OCI-LY3 (cell line): ENCODE measurements around the gene POLA2.

Source experiments
- H2AFZ ChIP-seq: fragments of 200-600, 300-600 bp; shearing (Covaris generic); 2 replicates; pipeline ENCODE4 v1.6.0; 2014; ENCODE audit warnings: antibody characterized with exemption, low read depth, low read length
- H3K27ac ChIP-seq: fragments of 200-600, 300-600 bp; sonication (generic); 2 replicates; pipeline ENCODE4 v1.5.1; 2014; ENCODE audit warnings: mild to moderate bottlenecking, low read length, moderate library complexity, mixed read lengths
- H3K27me3 ChIP-seq: fragments of 200-600, 300-600 bp; sonication (generic); 2 replicates; pipeline ENCODE4 v1.6.1; 2014; ENCODE audit warnings: low read depth, low read length, mixed read lengths
- H3K36me3 ChIP-seq: fragments of 200-600, 300-600 bp; sonication (generic); replicated peaks from 2 replicates; pipeline ENCODE3; 2014; ENCODE audit warnings: low read depth, low read length, mixed read lengths
- H3K4me1 ChIP-seq: fragments of 300-600, 200-600 bp; sonication (generic); 2 replicates; pipeline ENCODE4 v1.6.1; 2014; ENCODE audit warnings: low read length, mixed read lengths
- H3K4me2 ChIP-seq: fragments of 200-600, 300-600 bp; sonication (generic); 2 replicates; pipeline ENCODE4 v1.6.1; 2014; ENCODE audit warnings: low read length, mixed read lengths
- H3K4me3 ChIP-seq: fragments of 300-600, 200-600 bp; sonication (generic); 2 replicates; pipeline ENCODE4 v1.5.1; 2014; ENCODE audit warnings: antibody characterized with exemption, mild to moderate bottlenecking, low read length, moderate library complexity
- H3K79me2 ChIP-seq: fragments of 300-600, 200-600 bp; shearing (Covaris generic); 2 replicates; pipeline ENCODE4 v1.6.1; 2014; ENCODE audit warnings: mild to moderate bottlenecking, low read length, mixed read lengths
- H3K9ac ChIP-seq: fragments of 300-600, 200-600 bp; shearing (Covaris generic); 2 replicates; pipeline ENCODE4 v1.6.0; 2014; ENCODE audit warnings: mild to moderate bottlenecking, low read length, moderate library complexity
- H3K9me3 ChIP-seq: fragments of 200-600, 300-600 bp; shearing (Covaris generic); 2 replicates; pipeline ENCODE4 v1.6.1; 2014; ENCODE audit warnings: low read length, mixed read lengths; ENCODE audit not compliant: insufficient read depth
- H4K20me1 ChIP-seq: fragments of 200-600, 300-600 bp; sonication (generic); 2 replicates; pipeline ENCODE4 v1.6.1; 2016; ENCODE audit warnings: low read length, mixed read lengths; ENCODE audit not compliant: insufficient read depth
- EZH2phosphoT487 ChIP-seq: fragments of 200-600 bp; shearing (Covaris generic); IDR thresholded peaks from 2 replicates; pipeline ENCODE4 v1.6.1; 2018; ENCODE audit warnings: antibody characterized with exemption, mixed run types, low read depth
- TF ChIP-seq, protein P1 (sequence below): fragments of 200-600, 300-600 bp; sonication (generic); IDR thresholded peaks from 2 replicates; pipeline ENCODE4 v1.5.1; 2014; ENCODE audit warnings: antibody characterized with exemption, low read length, low read depth

The POLA2 gene

GRCh38 chr11:65321828-65322485 lies 60.2 kb downstream of the POLA2 start:
- Histone ChIP-seq H3K9ac (no peak overlapping the region), H2AFZ (no peak overlapping the region), H3K4me1 (no peaks in the 10 kb centered on the region), H3K79me2 (no peaks in the 10 kb centered on the region), H3K27me3 (no peaks in the 10 kb centered on the region), H4K20me1 (no peaks in the 10 kb centered on the region), H3K4me3 (no peak overlapping the region), H3K9me3 (no peaks in the 10 kb centered on the region), H3K27ac (no peak overlapping the region), H3K36me3 (no peaks in the 10 kb centered on the region), H3K4me2 (no peak overlapping the region)
- TF ChIP-seq EZH2phosphoT487, result no peak
- TF ChIP-seq, protein P1, sequence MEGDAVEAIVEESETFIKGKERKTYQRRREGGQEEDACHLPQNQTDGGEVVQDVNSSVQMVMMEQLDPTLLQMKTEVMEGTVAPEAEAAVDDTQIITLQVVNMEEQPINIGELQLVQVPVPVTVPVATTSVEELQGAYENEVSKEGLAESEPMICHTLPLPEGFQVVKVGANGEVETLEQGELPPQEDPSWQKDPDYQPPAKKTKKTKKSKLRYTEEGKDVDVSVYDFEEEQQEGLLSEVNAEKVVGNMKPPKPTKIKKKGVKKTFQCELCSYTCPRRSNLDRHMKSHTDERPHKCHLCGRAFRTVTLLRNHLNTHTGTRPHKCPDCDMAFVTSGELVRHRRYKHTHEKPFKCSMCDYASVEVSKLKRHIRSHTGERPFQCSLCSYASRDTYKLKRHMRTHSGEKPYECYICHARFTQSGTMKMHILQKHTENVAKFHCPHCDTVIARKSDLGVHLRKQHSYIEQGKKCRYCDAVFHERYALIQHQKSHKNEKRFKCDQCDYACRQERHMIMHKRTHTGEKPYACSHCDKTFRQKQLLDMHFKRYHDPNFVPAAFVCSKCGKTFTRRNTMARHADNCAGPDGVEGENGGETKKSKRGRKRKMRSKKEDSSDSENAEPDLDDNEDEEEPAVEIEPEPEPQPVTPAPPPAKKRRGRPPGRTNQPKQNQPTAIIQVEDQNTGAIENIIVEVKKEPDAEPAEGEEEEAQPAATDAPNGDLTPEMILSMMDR, result no peak

DNA sequence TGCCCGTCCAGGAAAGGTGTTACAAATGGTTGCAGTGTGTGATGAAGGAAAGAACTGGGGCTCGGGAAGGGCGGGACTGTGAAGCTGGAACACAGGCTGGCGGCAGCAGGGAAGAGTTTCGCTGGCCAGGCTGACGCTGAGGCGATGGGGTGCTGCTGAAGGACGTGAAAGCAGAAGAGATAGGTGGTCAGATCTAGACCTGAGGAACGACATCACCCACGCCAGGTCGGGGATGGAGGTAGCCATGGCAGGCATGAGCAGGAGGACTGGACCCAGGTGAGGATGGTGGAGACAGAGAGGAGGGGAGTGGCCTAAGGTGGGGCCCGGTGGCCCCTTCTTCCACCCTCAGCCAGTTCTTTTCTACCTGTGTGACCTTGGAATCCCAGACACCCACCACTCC lies 62.1 kb downstream of the POLA2 start:
- Histone ChIP-seq H4K20me1 (no peaks in the 10 kb centered on the region), H3K9ac (no peak overlapping the region), H3K9me3 (no peaks in the 10 kb centered on the region), H3K4me3 (no peak overlapping the region), H3K79me2 (no peaks in the 10 kb centered on the region), H3K4me2 (no peak overlapping the region), H3K4me1 (no peaks in the 10 kb centered on the region), H3K27ac (no peak overlapping the region), H2AFZ (no peak overlapping the region), H3K27me3 (no peaks in the 10 kb centered on the region), H3K36me3 (no peaks in the 10 kb centered on the region)
- TF ChIP-seq, protein P1, result no peak
- no peak for TF ChIP-seq EZH2phosphoT487

DNA sequence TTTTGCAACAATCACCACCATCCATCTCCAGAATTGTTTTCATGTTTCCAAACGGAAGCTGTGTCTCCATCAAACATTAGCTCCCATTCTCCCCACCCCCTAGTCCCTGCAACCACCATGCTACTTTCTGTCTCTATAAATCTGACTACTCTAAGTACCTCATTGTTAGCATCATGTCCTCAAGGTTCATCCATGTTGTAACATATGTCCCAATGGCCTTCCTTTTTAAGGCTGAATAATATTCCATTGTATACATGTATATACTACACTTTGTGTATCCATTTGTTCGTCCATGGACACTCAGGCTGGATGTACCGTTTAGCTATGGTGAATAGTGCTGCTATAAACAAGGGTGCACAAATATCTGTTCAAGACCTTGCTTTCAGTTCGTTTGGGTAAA lies 63.7 kb downstream of the POLA2 start:
- Histone ChIP-seq H2AFZ (no peak overlapping the region), H3K27ac (no peak overlapping the region), H3K79me2 (no peaks in the 10 kb centered on the region), H3K9me3 (no peaks in the 10 kb centered on the region), H4K20me1 (no peaks in the 10 kb centered on the region), H3K4me1 (peaks cover 10% of the 10 kb centered on the region), H3K27me3 (no peaks in the 10 kb centered on the region), H3K9ac (no peak overlapping the region), H3K36me3 (no peaks in the 10 kb centered on the region), H3K4me3 (no peak overlapping the region), H3K4me2 (no peak overlapping the region)
- TF ChIP-seq EZH2phosphoT487, result no peak
- TF ChIP-seq, protein P1, result no peak

DNA sequence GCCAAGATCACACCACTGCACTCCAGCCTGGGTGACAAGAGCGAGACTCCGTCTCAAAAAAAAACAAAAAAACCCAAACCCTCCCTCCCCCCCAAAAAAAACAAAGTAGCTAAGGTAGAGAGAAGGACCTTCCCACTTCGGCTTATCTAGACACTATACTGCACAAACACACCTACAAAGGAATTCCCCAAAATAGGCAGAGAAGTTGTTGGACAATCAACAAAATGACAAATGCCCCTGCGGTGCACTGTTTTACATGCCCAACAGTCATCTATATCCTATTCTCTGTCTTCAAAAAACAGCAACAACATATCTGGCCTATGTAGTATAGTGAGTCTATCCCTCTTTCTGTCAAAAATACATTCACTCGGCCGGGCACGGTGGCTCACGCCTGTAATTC lies 65.3 kb downstream of the POLA2 start:
- Histone ChIP-seq H3K4me3 (no peak overlapping the region), H2AFZ (no peak overlapping the region), H3K27me3 (no peaks in the 10 kb centered on the region), H3K27ac (no peak overlapping the region), H4K20me1 (no peaks in the 10 kb centered on the region), H3K9ac (no peak overlapping the region), H3K9me3 (no peaks in the 10 kb centered on the region), H3K4me1 (peaks cover 10% of the 10 kb centered on the region), H3K79me2 (no peaks in the 10 kb centered on the region), H3K36me3 (no peaks in the 10 kb centered on the region), H3K4me2 (no peak overlapping the region)
- TF ChIP-seq EZH2phosphoT487, result no peak
- TF ChIP-seq, protein P1, result no peak
